ENCODE results near the gene C2orf49.

GRCh38 chr2:105339414-105339813 lies 2.1 kb downstream of the C2orf49 start:
- TF ChIP-seq OSR1 (CRISPR knock-in tag; IDR thresholded peaks at IDR 0.05) (no peak), TOX (CRISPR knock-in tag; IDR thresholded peaks at IDR 0.05; ENCODE audit: borderline replicate concordance) (no peak), ZC3H10 (CRISPR knock-in tag; IDR thresholded peaks at IDR 0.05) (no peak), ISL1 (CRISPR knock-in tag; IDR thresholded peaks at IDR 0.05) (no peak), BACH2 (CRISPR knock-in tag; IDR thresholded peaks at IDR 0.05; ENCODE audit: borderline replicate concordance) (no peak), PPARA (CRISPR knock-in tag; IDR thresholded peaks at IDR 0.05; ENCODE audit: borderline replicate concordance) (no peak), ZFP3 (CRISPR knock-in tag; IDR thresholded peaks at IDR 0.05) (no peak), ZNF8 (CRISPR knock-in tag; IDR thresholded peaks at IDR 0.05) (no peak), TCF4 (CRISPR knock-in tag; IDR thresholded peaks at IDR 0.05; ENCODE audit: borderline replicate concordance) (no peak)
- TF ChIP-seq, protein P1, sequence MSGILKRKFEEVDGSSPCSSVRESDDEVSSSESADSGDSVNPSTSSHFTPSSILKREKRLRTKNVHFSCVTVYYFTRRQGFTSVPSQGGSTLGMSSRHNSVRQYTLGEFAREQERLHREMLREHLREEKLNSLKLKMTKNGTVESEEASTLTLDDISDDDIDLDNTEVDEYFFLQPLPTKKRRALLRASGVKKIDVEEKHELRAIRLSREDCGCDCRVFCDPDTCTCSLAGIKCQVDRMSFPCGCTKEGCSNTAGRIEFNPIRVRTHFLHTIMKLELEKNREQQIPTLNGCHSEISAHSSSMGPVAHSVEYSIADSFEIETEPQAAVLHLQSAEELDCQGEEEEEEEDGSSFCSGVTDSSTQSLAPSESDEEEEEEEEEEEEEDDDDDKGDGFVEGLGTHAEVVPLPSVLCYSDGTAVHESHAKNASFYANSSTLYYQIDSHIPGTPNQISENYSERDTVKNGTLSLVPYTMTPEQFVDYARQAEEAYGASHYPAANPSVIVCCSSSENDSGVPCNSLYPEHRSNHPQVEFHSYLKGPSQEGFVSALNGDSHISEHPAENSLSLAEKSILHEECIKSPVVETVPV (CRISPR knock-in tag; IDR thresholded peaks at IDR 0.05) = no peak
- TF ChIP-seq, protein P2, sequence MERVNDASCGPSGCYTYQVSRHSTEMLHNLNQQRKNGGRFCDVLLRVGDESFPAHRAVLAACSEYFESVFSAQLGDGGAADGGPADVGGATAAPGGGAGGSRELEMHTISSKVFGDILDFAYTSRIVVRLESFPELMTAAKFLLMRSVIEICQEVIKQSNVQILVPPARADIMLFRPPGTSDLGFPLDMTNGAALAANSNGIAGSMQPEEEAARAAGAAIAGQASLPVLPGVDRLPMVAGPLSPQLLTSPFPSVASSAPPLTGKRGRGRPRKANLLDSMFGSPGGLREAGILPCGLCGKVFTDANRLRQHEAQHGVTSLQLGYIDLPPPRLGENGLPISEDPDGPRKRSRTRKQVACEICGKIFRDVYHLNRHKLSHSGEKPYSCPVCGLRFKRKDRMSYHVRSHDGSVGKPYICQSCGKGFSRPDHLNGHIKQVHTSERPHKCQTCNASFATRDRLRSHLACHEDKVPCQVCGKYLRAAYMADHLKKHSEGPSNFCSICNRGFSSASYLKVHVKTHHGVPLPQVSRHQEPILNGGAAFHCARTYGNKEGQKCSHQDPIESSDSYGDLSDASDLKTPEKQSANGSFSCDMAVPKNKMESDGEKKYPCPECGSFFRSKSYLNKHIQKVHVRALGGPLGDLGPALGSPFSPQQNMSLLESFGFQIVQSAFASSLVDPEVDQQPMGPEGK (CRISPR knock-in tag; IDR thresholded peaks at IDR 0.05; ENCODE audit: borderline replicate concordance) = no peak
- TF ChIP-seq, protein P3, sequence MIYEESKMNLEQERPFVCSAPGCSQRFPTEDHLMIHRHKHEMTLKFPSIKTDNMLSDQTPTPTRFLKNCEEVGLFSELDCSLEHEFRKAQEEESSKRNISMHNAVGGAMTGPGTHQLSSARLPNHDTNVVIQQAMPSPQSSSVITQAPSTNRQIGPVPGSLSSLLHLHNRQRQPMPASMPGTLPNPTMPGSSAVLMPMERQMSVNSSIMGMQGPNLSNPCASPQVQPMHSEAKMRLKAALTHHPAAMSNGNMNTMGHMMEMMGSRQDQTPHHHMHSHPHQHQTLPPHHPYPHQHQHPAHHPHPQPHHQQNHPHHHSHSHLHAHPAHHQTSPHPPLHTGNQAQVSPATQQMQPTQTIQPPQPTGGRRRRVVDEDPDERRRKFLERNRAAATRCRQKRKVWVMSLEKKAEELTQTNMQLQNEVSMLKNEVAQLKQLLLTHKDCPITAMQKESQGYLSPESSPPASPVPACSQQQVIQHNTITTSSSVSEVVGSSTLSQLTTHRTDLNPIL (CRISPR knock-in tag; IDR thresholded peaks at IDR 0.05; ENCODE audit: low read depth) = no peak

Measured in SK-N-SH treated with all-trans-retinoic acid at 6 μM for 48 hours (cell line).